Peyer's patch (tissue), 4 donors: ENCODE results near the gene RRAGB.

Experiments used
- POLR2A ChIP-seq, 2 donors: fragments of 450-650 bp; IDR thresholded peaks; one replicate each; pipeline ENCODE4 v1.5.1; 2017; ENCODE audit warnings: antibody characterized with exemption in 2 of 2, mild to moderate bottlenecking in 2 of 2, moderate library complexity in 2 of 2
- TF ChIP-seq, protein P1 (sequence below), 6 experiments: fragments of 450-650 bp in 4 of 6; fragments of 200-600 bp in 2 of 6; sonication (generic) in 1 of 6; IDR thresholded peaks; one replicate each; pipeline ENCODE4 v1.5.1; 2017 to 2019; ENCODE audit warnings: antibody characterized with exemption in 6 of 6, mild to moderate bottlenecking in 3 of 6, moderate library complexity in 1 of 6

DNA sequence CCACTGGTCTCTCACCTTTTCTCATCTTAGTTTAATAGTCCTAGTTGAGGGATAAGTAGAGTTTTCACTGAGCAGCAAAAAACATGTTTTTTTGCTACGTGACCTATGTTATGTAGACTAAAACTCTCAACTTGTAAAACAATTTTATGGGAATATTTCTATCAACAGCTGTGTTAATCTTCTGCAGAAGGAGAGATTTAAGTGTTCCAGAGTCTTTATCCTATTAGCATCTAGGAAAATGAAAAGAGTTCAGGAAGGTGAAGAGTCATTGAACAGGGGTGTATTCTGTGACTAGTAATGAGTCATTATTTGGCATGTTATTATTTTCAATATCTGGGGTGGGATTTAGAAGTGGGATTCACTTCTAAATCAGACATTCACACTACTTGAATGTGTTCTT lies 41.9 kb downstream of the RRAGB start:
- TF ChIP-seq, protein P1, sequence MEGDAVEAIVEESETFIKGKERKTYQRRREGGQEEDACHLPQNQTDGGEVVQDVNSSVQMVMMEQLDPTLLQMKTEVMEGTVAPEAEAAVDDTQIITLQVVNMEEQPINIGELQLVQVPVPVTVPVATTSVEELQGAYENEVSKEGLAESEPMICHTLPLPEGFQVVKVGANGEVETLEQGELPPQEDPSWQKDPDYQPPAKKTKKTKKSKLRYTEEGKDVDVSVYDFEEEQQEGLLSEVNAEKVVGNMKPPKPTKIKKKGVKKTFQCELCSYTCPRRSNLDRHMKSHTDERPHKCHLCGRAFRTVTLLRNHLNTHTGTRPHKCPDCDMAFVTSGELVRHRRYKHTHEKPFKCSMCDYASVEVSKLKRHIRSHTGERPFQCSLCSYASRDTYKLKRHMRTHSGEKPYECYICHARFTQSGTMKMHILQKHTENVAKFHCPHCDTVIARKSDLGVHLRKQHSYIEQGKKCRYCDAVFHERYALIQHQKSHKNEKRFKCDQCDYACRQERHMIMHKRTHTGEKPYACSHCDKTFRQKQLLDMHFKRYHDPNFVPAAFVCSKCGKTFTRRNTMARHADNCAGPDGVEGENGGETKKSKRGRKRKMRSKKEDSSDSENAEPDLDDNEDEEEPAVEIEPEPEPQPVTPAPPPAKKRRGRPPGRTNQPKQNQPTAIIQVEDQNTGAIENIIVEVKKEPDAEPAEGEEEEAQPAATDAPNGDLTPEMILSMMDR (IDR thresholded peaks at IDR 0.05) = no peak
- no peak for TF ChIP-seq POLR2A (IDR thresholded peaks at IDR 0.05)
